Endothelial cell of umbilical vein (primary cell): ENCODE results near the gene FBXO48.
"Not testable (repeated sequence)": the region's sequence is repeated elsewhere in the genome, so short reads cannot be mapped to it uniquely, and the experiment has no call there.

Experiments
- CTCF ChIP-seq, 2 donors: IDR thresholded peaks; 1 replicate in 1 of 2; 2 replicates in 1 of 2; pipeline ENCODE4 v1.5.1; 2011; ENCODE audit warnings: low read length in 2 of 2, mild to moderate bottlenecking in 2 of 2, moderate library complexity in 2 of 2, control low read depth in 1 of 2, inconsistent platforms in 1 of 2, low read depth in 1 of 2; ENCODE audit not compliant: insufficient read depth in 1 of 2; ENCODE audit errors: extremely low read depth in 1 of 2
- EZH2 ChIP-seq: IDR thresholded peaks from 2 replicates; pipeline ENCODE4 v1.6.1; 2012; ENCODE audit warnings: borderline replicate concordance, low read depth, mild to moderate bottlenecking, moderate library complexity, low read length, inconsistent platforms; ENCODE audit not compliant: severe bottlenecking
- GATA2 ChIP-seq: IDR thresholded peaks from 2 replicates; pipeline ENCODE4 v1.7.0; 2011; ENCODE audit warnings: low read depth, mild to moderate bottlenecking, moderate library complexity, mixed read lengths, low read length; ENCODE audit not compliant: insufficient read length, insufficient read depth
- JUN ChIP-seq: IDR thresholded peaks from 2 replicates; pipeline ENCODE4 v1.6.1; 2011; ENCODE audit warnings: borderline replicate concordance, low read depth; ENCODE audit not compliant: insufficient read length, insufficient read depth
- POLR2A ChIP-seq: IDR thresholded peaks from 2 replicates; pipeline ENCODE4 v1.6.1; 2012; ENCODE audit warnings: low read depth, mild to moderate bottlenecking, control low read depth, low read length
- POLR2AphosphoS5 ChIP-seq: IDR thresholded peaks from 2 replicates; pipeline ENCODE4 v1.6.1; 2012; ENCODE audit warnings: low read depth, mild to moderate bottlenecking, control low read depth, low read length, moderate library complexity; ENCODE audit not compliant: insufficient read depth

GRCh38 chr2:68446425-68446824, 20.7 kb downstream of the FBXO48 start:
- TF ChIP-seq CTCF (IDR thresholded peaks at IDR 0.05; ENCODE audit: extremely low read depth in 1 of 2, insufficient read depth in 1 of 2, low read depth in 1 of 2, low read length in 2 of 2); POLR2AphosphoS5; GATA2; EZH2; POLR2A; JUN: not testable (repeated sequence)
